ENCODE data around the gene SEPTIN10. TPM values are rescaled to one million over a fixed set of nuclear protein-coding genes. Genes with fewer than 3 reads are reported as not detected.

SEPTIN10 gene
- 61.2 and 71.6 TPM in 2 replicates for total RNA-seq

GRCh38 chr2:109613922-109614714, at the start of gene SEPTIN10, which contains the start of gene SOWAHC:
Gene SEPTIN10 (minus strand): TSS chr2:109613966. CDS start chr2:109613827, 139 bp downstream.
Gene SOWAHC (plus strand): TSS chr2:109614364. CDS start chr2:109614490, 126 bp downstream.

Other genes with a start within 250 kb of the SEPTIN10 start
- 51.4 and 61.0 TPM in 2 replicates for gene SOWAHC, start 398 bp upstream of the SEPTIN10 start, total RNA-seq
- gene RGPD5, start 180.3 kb upstream of the SEPTIN10 start, total RNA-seq = 6.9 and 8.5 TPM in 2 replicates